Breast epithelium (tissue), 3 donors: ENCODE results near the gene PDGFD.

Source experiments
- POLR2A ChIP-seq: fragments of 450-650 bp; IDR thresholded peaks from one replicate; pipeline ENCODE4 v1.6.1; 2016; ENCODE audit warnings: antibody characterized with exemption, mild to moderate bottlenecking, moderate library complexity
- POLR2AphosphoS5 ChIP-seq, 3 donors: sonication (generic); formaldehyde crosslinking; IDR thresholded peaks; one replicate each; pipeline ENCODE4 v1.6.1; 2017; ENCODE audit warnings: antibody characterized with exemption in 3 of 3
- TF ChIP-seq, protein P1 (sequence below), 3 donors: fragments of 450-650 bp; IDR thresholded peaks; one replicate each; pipeline ENCODE4 v1.5.1; 2016 to 2017; ENCODE audit warnings: antibody characterized with exemption in 3 of 3, mild to moderate bottlenecking in 3 of 3, moderate library complexity in 3 of 3

DNA sequence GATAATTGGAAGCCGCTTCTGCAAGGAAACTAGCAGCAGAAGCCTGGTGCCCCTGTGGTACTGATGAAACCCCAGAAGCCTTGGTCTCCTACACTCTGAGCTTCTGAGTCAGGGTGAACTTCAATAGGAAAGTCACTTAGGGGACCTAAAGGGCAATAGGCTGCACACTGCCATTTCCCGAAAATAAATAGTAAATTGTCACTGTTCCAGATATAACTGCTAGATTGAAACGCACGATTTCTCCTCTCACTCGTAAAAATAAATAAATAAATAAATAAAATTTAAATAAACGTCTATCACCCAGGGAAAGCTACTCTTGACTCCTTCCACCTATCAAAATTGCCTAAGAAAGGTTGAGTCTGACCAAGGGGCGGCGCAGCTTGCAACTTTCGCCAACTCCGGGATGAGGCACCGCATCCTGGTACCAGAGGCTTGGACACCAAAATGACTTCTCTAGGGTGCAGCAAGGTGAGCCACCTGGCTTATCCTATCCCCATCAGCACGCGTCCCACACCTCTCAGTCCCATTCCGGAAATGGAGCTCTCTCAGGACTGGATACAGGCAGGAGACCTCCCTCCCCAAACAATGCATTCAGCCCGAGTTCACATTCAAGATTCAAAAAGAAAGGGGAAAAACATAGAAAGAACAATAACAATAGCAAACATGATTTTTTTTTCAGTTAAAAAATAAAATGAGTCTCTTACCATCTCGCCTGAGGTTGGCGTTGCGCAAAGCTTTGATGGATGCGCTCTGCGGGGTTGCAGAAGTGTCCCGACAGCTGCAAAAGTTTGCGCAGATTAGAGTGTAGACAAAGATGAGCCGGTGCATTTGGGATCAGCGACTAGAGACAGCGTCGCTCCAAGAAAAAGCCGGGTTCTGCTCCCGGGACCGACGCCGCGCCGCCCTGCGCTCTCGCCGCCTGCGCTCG, 583 bp downstream of the PDGFD start:
- no peak for TF ChIP-seq POLR2AphosphoS5 (IDR thresholded peaks at IDR 0.05)
- TF ChIP-seq, protein P1, sequence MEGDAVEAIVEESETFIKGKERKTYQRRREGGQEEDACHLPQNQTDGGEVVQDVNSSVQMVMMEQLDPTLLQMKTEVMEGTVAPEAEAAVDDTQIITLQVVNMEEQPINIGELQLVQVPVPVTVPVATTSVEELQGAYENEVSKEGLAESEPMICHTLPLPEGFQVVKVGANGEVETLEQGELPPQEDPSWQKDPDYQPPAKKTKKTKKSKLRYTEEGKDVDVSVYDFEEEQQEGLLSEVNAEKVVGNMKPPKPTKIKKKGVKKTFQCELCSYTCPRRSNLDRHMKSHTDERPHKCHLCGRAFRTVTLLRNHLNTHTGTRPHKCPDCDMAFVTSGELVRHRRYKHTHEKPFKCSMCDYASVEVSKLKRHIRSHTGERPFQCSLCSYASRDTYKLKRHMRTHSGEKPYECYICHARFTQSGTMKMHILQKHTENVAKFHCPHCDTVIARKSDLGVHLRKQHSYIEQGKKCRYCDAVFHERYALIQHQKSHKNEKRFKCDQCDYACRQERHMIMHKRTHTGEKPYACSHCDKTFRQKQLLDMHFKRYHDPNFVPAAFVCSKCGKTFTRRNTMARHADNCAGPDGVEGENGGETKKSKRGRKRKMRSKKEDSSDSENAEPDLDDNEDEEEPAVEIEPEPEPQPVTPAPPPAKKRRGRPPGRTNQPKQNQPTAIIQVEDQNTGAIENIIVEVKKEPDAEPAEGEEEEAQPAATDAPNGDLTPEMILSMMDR (IDR thresholded peaks at IDR 0.05): no peak
- TF ChIP-seq POLR2A: no peak
